Measurements from ENCODE around the gene TIE1.

The TIE1 gene

DNA sequence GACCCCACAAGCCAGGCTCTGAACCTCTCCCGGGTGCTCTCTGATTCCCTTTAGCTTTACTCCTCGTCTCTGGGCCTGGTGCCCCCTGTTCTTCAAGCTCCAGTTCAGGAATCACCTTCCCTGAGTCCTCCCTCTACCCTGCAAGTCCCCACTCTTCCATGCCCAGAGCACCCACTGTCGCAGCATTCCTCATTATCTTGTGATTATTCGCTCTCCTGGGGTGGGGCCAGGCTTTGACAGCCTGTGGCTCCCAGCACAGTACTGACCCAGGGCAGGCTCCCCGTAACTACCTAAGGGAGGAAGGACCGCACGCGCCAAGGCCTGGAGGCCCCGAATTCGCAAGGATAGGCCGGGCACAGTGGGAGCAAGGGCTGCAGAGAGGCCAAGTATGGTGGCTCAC, 14.7 kb upstream of the TIE1 start:
- Histone ChIP-seq H3K4me1 (no peaks in the 10 kb centered on the region), H3K9me3 (ENCODE audit: control insufficient read depth, low read length) (no peaks in the 10 kb centered on the region), H3K27me3 (ENCODE audit: control insufficient read depth, insufficient read depth, low read length) (no peaks in the 10 kb centered on the region), H3K4me3 (ENCODE audit: low read depth, low read length) (peak overlapping the region; percentile 77), H3K4me2 (ENCODE audit: low read length) (peak overlapping the region; percentile 96), H3K27ac (peak overlapping the region; percentile 42), H3K79me2 (no peaks in the 10 kb centered on the region), H3K36me3 (ENCODE audit: control insufficient read depth, insufficient read depth, low read length) (no peaks in the 10 kb centered on the region), H2AFZ (peak overlapping the region; percentile 79), H3K9ac (no peak overlapping the region)
- no peak for TF ChIP-seq CTCF (IDR thresholded peaks at IDR 0.05)

DNA sequence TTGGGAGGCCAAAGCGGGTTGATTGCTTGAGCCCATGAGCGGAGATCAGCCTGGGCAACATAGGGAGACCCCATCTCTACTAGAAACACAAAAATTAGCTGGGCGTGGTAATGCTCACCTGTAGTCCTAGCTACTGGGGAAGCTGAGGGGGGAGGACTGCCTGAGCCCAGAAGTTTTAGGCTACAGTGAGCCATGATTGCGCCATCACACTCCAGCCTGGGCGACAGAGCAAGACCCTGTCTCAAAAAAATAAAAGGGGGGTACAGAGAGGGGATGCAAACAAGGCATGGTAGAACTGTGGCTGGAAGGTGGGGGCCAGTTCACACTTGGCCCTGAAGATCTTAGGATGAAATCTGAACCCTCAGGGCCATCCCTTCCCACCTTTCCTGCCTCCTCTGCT, 14.2 kb upstream of the TIE1 start:
- no peaks in the 10 kb centered on the region for H3K27me3 ChIP-seq (ENCODE audit: control insufficient read depth, insufficient read depth, low read length)
- no peak overlapping the region for H2AFZ ChIP-seq
- no peak overlapping the region for H3K4me2 ChIP-seq (ENCODE audit: low read length)
- no peak overlapping the region for H3K27ac ChIP-seq
- no peaks in the 10 kb centered on the region for H3K9me3 ChIP-seq (ENCODE audit: control insufficient read depth, low read length)
- H3K4me1 ChIP-seq: no peaks in the 10 kb centered on the region
- no peaks in the 10 kb centered on the region for H3K79me2 ChIP-seq
- no peak overlapping the region for H3K4me3 ChIP-seq (ENCODE audit: low read depth, low read length)
- no peak overlapping the region for H3K9ac ChIP-seq
- no peak for TF ChIP-seq CTCF (IDR thresholded peaks at IDR 0.05)
- no peaks in the 10 kb centered on the region for H3K36me3 ChIP-seq (ENCODE audit: control insufficient read depth, insufficient read depth, low read length)

GRCh38 chr1:43288058-43288784, 12.6 kb upstream of the TIE1 start:
- no peak for TF ChIP-seq CTCF (IDR thresholded peaks at IDR 0.05)

GRCh38 chr1:43288785-43289706, 11.7 kb upstream of the TIE1 start:
- TF ChIP-seq CTCF (IDR thresholded peaks at IDR 0.05): no peak
- Histone ChIP-seq H3K36me3 (ENCODE audit: control insufficient read depth, insufficient read depth, low read length) (no peaks in the 10 kb centered on the region), H3K9ac (no peak overlapping the region), H3K27me3 (ENCODE audit: control insufficient read depth, insufficient read depth, low read length) (no peaks in the 10 kb centered on the region), H3K4me1 (no peaks in the 10 kb centered on the region), H3K9me3 (ENCODE audit: control insufficient read depth, low read length) (no peaks in the 10 kb centered on the region), H3K27ac (no peak overlapping the region), H3K4me2 (ENCODE audit: low read length) (no peak overlapping the region), H3K4me3 (ENCODE audit: low read depth, low read length) (no peak overlapping the region), H3K79me2 (no peaks in the 10 kb centered on the region), H2AFZ (no peak overlapping the region)

More at GRCh38 chr1:43288058-43288784, 12.6 kb upstream of the TIE1 start:
- no peaks in the 10 kb centered on the region for H3K27me3 ChIP-seq (ENCODE audit: control insufficient read depth, insufficient read depth, low read length)
- H3K4me2 ChIP-seq (ENCODE audit: low read length): no peak overlapping the region
- no peak overlapping the region for H3K27ac ChIP-seq
- no peaks in the 10 kb centered on the region for H3K36me3 ChIP-seq (ENCODE audit: control insufficient read depth, insufficient read depth, low read length)
- no peak overlapping the region for H2AFZ ChIP-seq
- no peak overlapping the region for H3K4me3 ChIP-seq (ENCODE audit: low read depth, low read length)
- no peaks in the 10 kb centered on the region for H3K79me2 ChIP-seq
- H3K9me3 ChIP-seq (ENCODE audit: control insufficient read depth, low read length): no peaks in the 10 kb centered on the region
- no peaks in the 10 kb centered on the region for H3K4me1 ChIP-seq
- H3K9ac ChIP-seq: no peak overlapping the region

Measured in parathyroid adenoma (tissue), 2 donors.